SK-N-SH (cell line): ENCODE measurements around the gene WDR31. TPM values are rescaled to one million over a fixed set of nuclear protein-coding genes. Genes with fewer than 3 reads are reported as not detected.

Source experiments
- CTCF ChIA-PET: fragments of 300-600, 350-600 bp; formaldehyde crosslinking; extraction: SDS; loops from one replicate; lab custom pipeline; 2021; lab: Yijun Ruan, JAX
- POLR2A ChIA-PET: fragments of 350-600 bp; sonication (Branson Sonifier 250); formaldehyde crosslinking; extraction: SDS; loops from one replicate; lab custom pipeline; 2020; ENCODE audit warnings: antibody characterized with exemption, inconsistent platforms; lab: Yijun Ruan, JAX
- DNase-seq: peaks from one replicate; pipeline ENCODE4 v3.0.0; 2012
- H2AFZ ChIP-seq: fragments of 200-600 bp; sonication (generic); 2 replicates; pipeline ENCODE4 v1.8.1; 2016; ENCODE audit warnings: antibody characterized with exemption, mild to moderate bottlenecking, low read depth
- H3F3A ChIP-seq: fragments of 200-600 bp; sonication (generic); replicated peaks from 2 replicates; pipeline ENCODE3; 2016; ENCODE audit warnings: antibody characterized with exemption, mild to moderate bottlenecking; ENCODE audit not compliant: insufficient read depth
- H3K27ac ChIP-seq, 2 experiments: fragments of 200-500 bp in 1 of 2; fragments of 200-600 bp in 1 of 2; sonication (Bioruptor generic) in 1 of 2; sonication (generic), shearing (Covaris generic) in 1 of 2; 2 replicates each; pipeline versions ENCODE4 v1.5.1 to v1.6.1; 2014 to 2016; ENCODE audit warnings: low read depth in 2 of 2, inconsistent platforms in 1 of 2, low read length in 1 of 2, mild to moderate bottlenecking in 1 of 2, mixed read lengths in 1 of 2
- H3K27me3 ChIP-seq: fragments of 200-600 bp; sonication (generic), shearing (Covaris generic); 2 replicates; pipeline ENCODE4 v1.6.1; 2016; ENCODE audit warnings: mixed run types; ENCODE audit not compliant: insufficient read depth
- H3K36me3 ChIP-seq, 2 experiments: fragments of 200-500 bp in 1 of 2; fragments of 200-600 bp in 1 of 2; sonication (Bioruptor generic) in 1 of 2; sonication (generic) in 1 of 2; replicated peaks in 1 of 2; 2 replicates each; pipeline versions ENCODE3 to v1.5.1; 2014 to 2016; ENCODE audit warnings: low read length in 1 of 2, mild to moderate bottlenecking in 1 of 2; ENCODE audit not compliant: insufficient read depth in 2 of 2, control insufficient read depth in 1 of 2
- H3K4me1 ChIP-seq, 2 experiments: fragments of 200-500 bp in 1 of 2; fragments of 200-600 bp in 1 of 2; sonication (Bioruptor generic) in 1 of 2; sonication (generic), shearing (Covaris generic) in 1 of 2; 2 replicates each; pipeline versions ENCODE4 v1.5.1 to v1.6.1; 2014 to 2016; ENCODE audit warnings: low read depth in 1 of 2, low read length in 1 of 2, mixed run types in 1 of 2; ENCODE audit not compliant: insufficient read depth in 2 of 2, control insufficient read depth in 1 of 2
- H3K4me2 ChIP-seq: fragments of 200-600 bp; sonication (generic), shearing (Covaris generic); 2 replicates; pipeline ENCODE4 v1.6.1; 2017; ENCODE audit warnings: mixed run types
- H3K4me3 ChIP-seq, 2 experiments: fragments of 200-500 bp in 1 of 2; fragments of 200-600 bp in 1 of 2; sonication (Bioruptor generic) in 1 of 2; sonication (generic), shearing (Covaris generic) in 1 of 2; 2 replicates each; pipeline versions ENCODE4 v1.5.1 to v1.8.1; 2014 to 2016; ENCODE audit warnings: low read depth in 2 of 2, inconsistent platforms in 1 of 2, low read length in 1 of 2, mild to moderate bottlenecking in 1 of 2, mixed read lengths in 1 of 2, moderate library complexity in 1 of 2
- H3K79me2 ChIP-seq: fragments of 200-600 bp; sonication (generic); 2 replicates; pipeline ENCODE4 v1.8.1; 2017; ENCODE audit warnings: mild to moderate bottlenecking; ENCODE audit not compliant: insufficient read depth
- H3K9ac ChIP-seq: fragments of 200-600 bp; sonication (generic); 2 replicates; pipeline ENCODE4 v1.6.1; 2017; ENCODE audit warnings: mixed run types
- H3K9me2 ChIP-seq: fragments of 200-600 bp; sonication (generic); 2 replicates; pipeline ENCODE4 v1.6.1; 2017; ENCODE audit warnings: mixed run types
- H3K9me3 ChIP-seq: fragments of 200-600 bp; sonication (generic); 2 replicates; pipeline ENCODE4 v1.6.1; 2017; ENCODE audit warnings: mixed run types, mild to moderate bottlenecking, moderate library complexity
- H4K20me1 ChIP-seq: fragments of 200-600 bp; sonication (generic); 2 replicates; pipeline ENCODE4 v1.6.1; 2017; ENCODE audit warnings: mild to moderate bottlenecking, mixed run types; ENCODE audit not compliant: insufficient read depth
- EZH2phosphoT487 ChIP-seq: fragments of 200-600 bp; sonication (generic); IDR thresholded peaks from 2 replicates; pipeline ENCODE4 v1.6.1; 2017; ENCODE audit warnings: low read depth, mixed run types, mild to moderate bottlenecking, antibody characterized with exemption, moderate library complexity, borderline replicate concordance
- FOXJ3 ChIP-seq: sonication (generic); formaldehyde crosslinking; IDR thresholded peaks from 2 replicates; pipeline ENCODE4 v1.5.1; 2020; ENCODE audit warnings: mild to moderate bottlenecking, missing genetic modification reagents
- FOXM1 ChIP-seq: IDR thresholded peaks from 2 replicates; pipeline ENCODE4 v1.4.0; 2012; ENCODE audit warnings: low read depth, mild to moderate bottlenecking
- GABPA ChIP-seq: IDR thresholded peaks from 2 replicates; pipeline ENCODE4 v1.4.0; 2012; ENCODE audit warnings: low read depth, mild to moderate bottlenecking
- MEF2A ChIP-seq: IDR thresholded peaks from 2 replicates; pipeline ENCODE4 v1.4.0; 2012; ENCODE audit warnings: low read depth, borderline replicate concordance
- MXI1 ChIP-seq: IDR thresholded peaks from 2 replicates; pipeline ENCODE4 v1.6.1; 2012; ENCODE audit warnings: mild to moderate bottlenecking, low read depth, low read length, improper control_type of control experiment
- NRF1 ChIP-seq: IDR thresholded peaks from 2 replicates; pipeline ENCODE4 v1.6.1; 2012; ENCODE audit warnings: low read depth, mild to moderate bottlenecking, low read length
- POLR2AphosphoS5 ChIP-seq: IDR thresholded peaks from 2 replicates; pipeline ENCODE4 v1.6.1; 2012; ENCODE audit warnings: low read depth, low read length
- RCOR1 ChIP-seq: fragments of 150-350 bp; IDR thresholded peaks from 2 replicates; pipeline ENCODE4 v1.6.1; 2017; ENCODE audit warnings: antibody characterized with exemption, low read length
- RFX5 ChIP-seq: IDR thresholded peaks from 2 replicates; pipeline ENCODE4 v1.6.1; 2012; ENCODE audit warnings: mild to moderate bottlenecking, improper control_type of control experiment, low read length
- RXRA ChIP-seq: IDR thresholded peaks from 2 replicates; pipeline ENCODE4 v1.4.0; 2012; ENCODE audit warnings: low read depth, mild to moderate bottlenecking, borderline replicate concordance
- SIN3A ChIP-seq: IDR thresholded peaks from 2 replicates; pipeline ENCODE4 v1.6.1; 2012; ENCODE audit warnings: low read depth, mild to moderate bottlenecking, low read length, moderate library complexity, borderline replicate concordance
- TAF1 ChIP-seq: IDR thresholded peaks from 2 replicates; pipeline ENCODE4 v1.6.1; 2012; ENCODE audit warnings: low read depth, mild to moderate bottlenecking, low read length, moderate library complexity, borderline replicate concordance
- TCF12 ChIP-seq: IDR thresholded peaks from 2 replicates; pipeline ENCODE4 v1.4.0; 2012
- YY1 ChIP-seq: IDR thresholded peaks from 2 replicates; pipeline ENCODE4 v1.4.0; 2012; ENCODE audit warnings: low read depth, mild to moderate bottlenecking
- WGBS: methylation state at CpG from one replicate; pipeline ENCODE4 v1.1.6; 2017; ENCODE audit warnings: low lambda C conversion rate; 5-methylcytosine and 5-hydroxymethylcytosine counted together
- polyA plus RNA-seq, 3 experiments: library from polyadenylated mRNA; depleted of rRNA; stranded (reverse); fragments of >200 nt; gene quantifications; 2 replicates each; pipeline ENCODE4 v1.2.3, GENCODE V29; 2012
- TF ChIP-seq, protein P1 (sequence below): IDR thresholded peaks from 2 replicates; pipeline ENCODE4 v1.4.0; 2012; ENCODE audit warnings: low read depth, borderline replicate concordance
- TF ChIP-seq, protein P2 (sequence below): fragments of 150-350 bp; IDR thresholded peaks from 2 replicates; pipeline ENCODE4 v1.6.1; 2016; ENCODE audit warnings: mild to moderate bottlenecking, low read depth, low read length

WDR31 gene
- polyA plus RNA-seq, 1 of the 3 experiments (the other 2 are of a cell fraction) = 0.74 TPM

DNA sequence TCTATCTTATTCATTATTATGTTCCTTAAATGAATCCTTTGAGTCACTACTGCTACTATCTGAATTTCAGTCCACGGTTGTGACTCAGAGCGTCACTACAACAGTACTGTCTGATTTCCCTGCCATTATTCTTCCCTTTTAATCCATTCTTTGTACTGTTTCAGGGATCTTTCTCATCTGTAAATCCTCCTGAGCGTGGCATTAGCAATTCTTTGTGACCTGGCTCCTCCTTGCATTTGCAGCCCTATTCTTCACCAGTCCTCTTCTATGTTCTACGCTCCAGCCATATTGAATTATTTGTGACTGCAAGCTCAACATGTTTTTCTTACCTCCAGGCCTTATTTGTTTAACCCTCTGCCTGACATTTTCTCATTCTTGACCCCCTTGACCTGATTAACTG lies 58.7 kb downstream of the WDR31 start:
- CTCF ChIA-PET = no interaction called here
- Histone ChIP-seq H3K4me3 (no peak overlapping the region), H3F3A (peaks cover 8% of the 10 kb centered on the region), H3K27ac (no peak overlapping the region), H3K79me2 (peaks cover 26% of the 10 kb centered on the region), H3K9me2 (no peaks in the 10 kb centered on the region), H3K4me2 (no peak overlapping the region), H2AFZ (no peak overlapping the region), H3K4me1 (peaks cover 5 to 7% of the 10 kb centered on the region in 2 experiments; a peak in 3 of 4 replicates), H4K20me1 (no peaks in the 10 kb centered on the region), H3K9ac (no peak overlapping the region), H3K27me3 (no peaks in the 10 kb centered on the region), H3K9me3 (no peaks in the 10 kb centered on the region), H3K36me3 (peaks cover 82 to 84% of the 10 kb centered on the region in 2 experiments)
- POLR2A ChIA-PET = no interaction called here
- DNase-seq = no peak
- no peak for TF ChIP-seq MEF2A
- no peak for TF ChIP-seq YY1
- TF ChIP-seq TAF1 = no peak
- TF ChIP-seq FOXJ3 (CRISPR knock-in tag) = no peak
- no peak for TF ChIP-seq TCF12
- TF ChIP-seq NRF1 = no peak
- no peak for TF ChIP-seq EZH2phosphoT487
- TF ChIP-seq, protein P1, sequence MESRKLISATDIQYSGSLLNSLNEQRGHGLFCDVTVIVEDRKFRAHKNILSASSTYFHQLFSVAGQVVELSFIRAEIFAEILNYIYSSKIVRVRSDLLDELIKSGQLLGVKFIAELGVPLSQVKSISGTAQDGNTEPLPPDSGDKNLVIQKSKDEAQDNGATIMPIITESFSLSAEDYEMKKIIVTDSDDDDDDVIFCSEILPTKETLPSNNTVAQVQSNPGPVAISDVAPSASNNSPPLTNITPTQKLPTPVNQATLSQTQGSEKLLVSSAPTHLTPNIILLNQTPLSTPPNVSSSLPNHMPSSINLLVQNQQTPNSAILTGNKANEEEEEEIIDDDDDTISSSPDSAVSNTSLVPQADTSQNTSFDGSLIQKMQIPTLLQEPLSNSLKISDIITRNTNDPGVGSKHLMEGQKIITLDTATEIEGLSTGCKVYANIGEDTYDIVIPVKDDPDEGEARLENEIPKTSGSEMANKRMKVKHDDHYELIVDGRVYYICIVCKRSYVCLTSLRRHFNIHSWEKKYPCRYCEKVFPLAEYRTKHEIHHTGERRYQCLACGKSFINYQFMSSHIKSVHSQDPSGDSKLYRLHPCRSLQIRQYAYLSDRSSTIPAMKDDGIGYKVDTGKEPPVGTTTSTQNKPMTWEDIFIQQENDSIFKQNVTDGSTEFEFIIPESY = no peak
- no peak for TF ChIP-seq RFX5
- TF ChIP-seq RXRA = no peak
- no peak for TF ChIP-seq FOXM1
- TF ChIP-seq SIN3A = no peak
- TF ChIP-seq, protein P2, sequence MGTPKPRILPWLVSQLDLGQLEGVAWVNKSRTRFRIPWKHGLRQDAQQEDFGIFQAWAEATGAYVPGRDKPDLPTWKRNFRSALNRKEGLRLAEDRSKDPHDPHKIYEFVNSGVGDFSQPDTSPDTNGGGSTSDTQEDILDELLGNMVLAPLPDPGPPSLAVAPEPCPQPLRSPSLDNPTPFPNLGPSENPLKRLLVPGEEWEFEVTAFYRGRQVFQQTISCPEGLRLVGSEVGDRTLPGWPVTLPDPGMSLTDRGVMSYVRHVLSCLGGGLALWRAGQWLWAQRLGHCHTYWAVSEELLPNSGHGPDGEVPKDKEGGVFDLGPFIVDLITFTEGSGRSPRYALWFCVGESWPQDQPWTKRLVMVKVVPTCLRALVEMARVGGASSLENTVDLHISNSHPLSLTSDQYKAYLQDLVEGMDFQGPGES = no peak
- TF ChIP-seq GABPA = no peak
- TF ChIP-seq MXI1 = no peak
- TF ChIP-seq RCOR1 = no peak
- no peak for TF ChIP-seq POLR2AphosphoS5
- 98% methylated on average over 4 of the region's 4 CpGs for WGBS
